GM19467 (cell line): ENCODE results near the gene PRSS8.

Source experiments
- ATAC-seq: cut with Tn5 transposase; IDR thresholded peaks from one replicate; pipeline ENCODE4 v1.9.1; 2021; ENCODE audit warnings: mild to moderate bottlenecking, moderate library complexity; ENCODE audit not compliant: unreplicated experiment

The PRSS8 gene

DNA sequence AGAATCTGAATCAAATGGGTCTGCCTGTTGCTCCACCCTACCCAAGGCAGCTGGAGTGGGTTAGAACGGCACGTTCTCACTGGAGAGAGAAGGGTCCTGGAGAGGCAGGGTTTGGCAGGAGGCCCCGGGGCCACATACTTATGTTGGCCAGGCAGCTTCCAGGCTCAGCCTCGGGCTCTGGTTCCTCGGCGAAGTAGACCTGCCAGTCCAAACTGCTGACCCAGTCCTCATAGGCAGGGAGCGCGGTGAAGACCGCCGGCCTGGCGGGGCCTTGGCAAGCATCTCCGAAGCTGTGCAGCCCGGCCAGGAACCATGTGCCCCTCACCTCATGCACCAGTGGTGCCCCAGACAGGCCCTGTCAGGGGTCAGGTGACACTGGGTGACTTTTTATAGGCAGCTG lies 51.5 kb downstream of the PRSS8 start:
- no peak for ATAC-seq

DNA sequence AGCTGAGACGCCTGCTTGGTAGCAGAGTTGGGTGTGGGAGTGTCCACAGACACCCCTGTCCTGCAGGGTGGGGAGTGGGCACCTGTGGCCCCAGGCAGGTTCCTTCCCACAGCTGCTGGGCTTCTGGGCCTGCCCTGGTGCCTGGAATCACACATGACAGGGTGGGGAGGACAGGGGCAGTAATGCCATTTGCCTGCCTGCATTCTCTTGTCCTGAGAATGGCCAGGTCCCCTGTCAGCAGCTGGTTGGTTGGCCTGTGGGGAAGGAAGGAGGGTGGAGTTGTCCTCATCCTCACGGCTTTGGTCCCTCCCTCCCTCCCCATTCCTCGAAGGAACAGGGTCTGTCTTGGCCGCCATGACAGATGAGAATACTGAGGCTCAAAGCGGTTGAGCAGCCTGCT lies 52.0 kb downstream of the PRSS8 start:
- no peak for ATAC-seq

DNA sequence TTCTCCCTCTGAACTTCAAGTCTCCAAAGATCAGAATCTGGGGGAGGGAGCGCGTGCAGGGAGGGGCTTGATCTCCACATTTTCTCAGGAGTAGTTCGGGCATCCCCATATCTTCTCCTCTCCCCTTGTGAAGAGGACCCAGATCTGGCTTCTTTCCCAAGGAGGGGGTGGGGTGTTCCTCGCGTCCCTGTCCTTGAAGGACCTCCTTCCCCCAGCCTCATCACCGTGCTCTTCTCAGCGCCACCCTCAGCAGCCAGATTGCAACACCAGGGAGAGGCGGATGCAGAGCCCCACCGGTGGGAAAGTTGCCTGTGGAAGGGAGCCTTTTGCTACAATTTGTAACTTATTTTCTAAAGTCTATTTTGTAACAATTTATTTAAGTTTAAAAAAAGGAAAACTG lies 52.4 kb downstream of the PRSS8 start:
- no peak for ATAC-seq

DNA sequence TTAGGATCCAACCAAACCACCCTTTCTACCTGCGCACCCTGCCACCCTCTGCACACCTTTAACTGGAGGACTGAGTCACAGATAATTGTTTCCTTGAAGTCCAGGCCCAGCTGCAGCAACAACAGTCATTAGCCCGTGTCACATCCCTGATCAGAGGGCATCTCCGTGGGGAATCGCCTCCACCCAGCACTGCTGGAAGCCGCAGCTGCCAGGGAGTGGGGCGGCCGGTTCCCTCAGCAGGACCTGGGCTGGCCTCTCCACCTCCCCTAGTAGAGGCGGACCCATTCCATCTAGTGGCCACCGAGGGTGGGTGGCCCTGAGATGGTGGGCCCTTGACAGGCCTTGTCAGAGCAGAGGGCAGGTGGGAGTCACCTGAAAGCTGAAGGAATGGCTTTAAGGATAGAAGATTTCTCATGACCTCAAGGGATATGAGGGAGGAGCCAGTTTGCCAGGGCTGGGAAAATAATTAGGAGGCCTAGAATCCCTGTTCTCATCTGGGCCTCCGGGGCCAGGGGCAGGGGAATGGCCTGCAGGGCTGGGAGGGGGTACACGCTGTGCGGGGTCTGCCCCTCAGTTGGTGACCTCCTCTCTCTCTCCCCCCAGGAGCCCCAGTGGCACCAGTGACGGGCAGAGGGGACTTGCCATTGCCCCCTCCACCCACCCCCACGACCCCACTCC lies 53.0 kb downstream of the PRSS8 start:
- ATAC-seq, result no peak
